ENCODE measurements around the gene TLK2.
"Not testable (repeated sequence)": the region's sequence is repeated elsewhere in the genome, so short reads cannot be mapped to it uniquely, and the experiment has no call there.

The TLK2 gene

GRCh38 chr17:62562656-62563055 lies 84.0 kb downstream of the TLK2 start:
- no peak for DNase-seq

GRCh38 chr17:62565817-62566216 lies 87.2 kb downstream of the TLK2 start:
- DNase-seq = no peak

GRCh38 chr17:62566996-62567578 lies 88.5 kb downstream of the TLK2 start:
- no peak for DNase-seq

- no peak for DNase-seq
Observed at GRCh38 chr17:62572488-62572887, 93.9 kb downstream of the TLK2 start.

GRCh38 chr17:62572888-62573401 lies 94.3 kb downstream of the TLK2 start:
- DNase-seq = no peak

GRCh38 chr17:62573480-62574117 lies 95.0 kb downstream of the TLK2 start:
- no peak for DNase-seq

GRCh38 chr17:62576382-62576781 lies 97.8 kb downstream of the TLK2 start:
- DNase-seq = no peak

- no peak for DNase-seq
Observed at GRCh38 chr17:62578757-62579487, 100.3 kb downstream of the TLK2 start.

GRCh38 chr17:62580947-62581346 lies 102.3 kb downstream of the TLK2 start:
- no peak for DNase-seq

GRCh38 chr17:62581764-62582163 lies 103.1 kb downstream of the TLK2 start:
- DNase-seq = no peak

- DNase-seq = no peak
Observed at GRCh38 chr17:62587554-62587953, 108.9 kb downstream of the TLK2 start.

GRCh38 chr17:62588109-62588508 lies 109.5 kb downstream of the TLK2 start:
- DNase-seq = no peak

GRCh38 chr17:62591333-62591732 lies 112.7 kb downstream of the TLK2 start:
- DNase-seq = no peak

- not testable (repeated sequence) for DNase-seq
Observed at GRCh38 chr17:62591822-62592221, 113.2 kb downstream of the TLK2 start.

- no peak for DNase-seq
Observed at GRCh38 chr17:62592341-62593099, 113.9 kb downstream of the TLK2 start.

- DNase-seq = no peak
Observed at GRCh38 chr17:62595484-62595883, 116.9 kb downstream of the TLK2 start.

GRCh38 chr17:62596662-62597061 lies 118.0 kb downstream of the TLK2 start:
- no peak for DNase-seq

GRCh38 chr17:62597150-62597549 lies 118.5 kb downstream of the TLK2 start:
- DNase-seq = no peak

GRCh38 chr17:62597920-62598319 lies 119.3 kb downstream of the TLK2 start:
- DNase-seq = no peak

GRCh38 chr17:62599964-62600657 lies 121.5 kb downstream of the TLK2 start:
- no peak for DNase-seq

- DNase-seq = no peak
Observed at GRCh38 chr17:62600805-62601204, 122.2 kb downstream of the TLK2 start.

GRCh38 chr17:62601471-62601870 lies 122.8 kb downstream of the TLK2 start:
- no peak for DNase-seq

- not testable (repeated sequence) for DNase-seq
Observed at GRCh38 chr17:62603783-62604182, 125.2 kb downstream of the TLK2 start.
